ENCODE data around the gene EFNA5.

Gene EFNA5

GRCh38 chr5:107378218-107378899 is 292.4 kb downstream of the EFNA5 start:
- Mint-ChIP-seq H3K9me3 (no peaks in the 10 kb centered on the region), H3K27me3 (peaks cover 0 to 5% of the 10 kb centered on the region in 2 donors), H3K4me1 (ENCODE audit: low read depth in 2 of 2) (no peaks in the 10 kb centered on the region), H3K27ac (no peak overlapping the region), H3K4me3 (no peak overlapping the region), H3K36me3 (ENCODE audit: insufficient read depth) (no peaks in the 10 kb centered on the region)
- no peak for ATAC-seq (replicated peaks)
- no peak for DNase-seq

GRCh38 chr5:107377277-107377609 is 293.5 kb downstream of the EFNA5 start:
- H3K27ac Mint-ChIP-seq, result no peak overlapping the region
- H3K36me3 Mint-ChIP-seq (ENCODE audit: insufficient read depth), result no peaks in the 10 kb centered on the region
- DNase-seq (no peak), ATAC-seq (replicated peaks) (no peak)
- H3K4me3 Mint-ChIP-seq, result no peak overlapping the region
- H3K9me3 Mint-ChIP-seq, result no peaks in the 10 kb centered on the region
- H3K4me1 Mint-ChIP-seq (ENCODE audit: low read depth in 2 of 2), result no peaks in the 10 kb centered on the region
- H3K27me3 Mint-ChIP-seq, result peaks cover 0 to 5% of the 10 kb centered on the region in 2 donors

GRCh38 chr5:107376546-107377276 is 294.0 kb downstream of the EFNA5 start:
- no peaks in the 10 kb centered on the region for H3K36me3 Mint-ChIP-seq (ENCODE audit: insufficient read depth)
- DNase-seq, result no peak
- no peak for ATAC-seq (replicated peaks)
- H3K4me1 Mint-ChIP-seq (ENCODE audit: low read depth in 2 of 2), result no peaks in the 10 kb centered on the region
- peaks cover 0 to 5% of the 10 kb centered on the region in 2 donors for H3K27me3 Mint-ChIP-seq
- no peak overlapping the region for H3K4me3 Mint-ChIP-seq
- no peak overlapping the region for H3K27ac Mint-ChIP-seq
- H3K9me3 Mint-ChIP-seq, result no peaks in the 10 kb centered on the region

- H3K4me3 Mint-ChIP-seq, result no peak overlapping the region
- H3K27ac Mint-ChIP-seq, result no peak overlapping the region
Measured at GRCh38 chr5:107373549-107374263, 297.0 kb downstream of the EFNA5 start.

GRCh38 chr5:107372723-107373450 is 297.9 kb downstream of the EFNA5 start:
- H3K4me1 Mint-ChIP-seq (ENCODE audit: low read depth in 2 of 2), result no peaks in the 10 kb centered on the region
- no peak overlapping the region for H3K4me3 Mint-ChIP-seq
- DNase-seq (no peak), ATAC-seq (replicated peaks) (no peak)
- H3K36me3 Mint-ChIP-seq (ENCODE audit: insufficient read depth), result no peaks in the 10 kb centered on the region
- H3K27me3 Mint-ChIP-seq, result peaks cover 0 to 5% of the 10 kb centered on the region in 2 donors
- no peak overlapping the region for H3K27ac Mint-ChIP-seq
- no peaks in the 10 kb centered on the region for H3K9me3 Mint-ChIP-seq

More at GRCh38 chr5:107373549-107374263, 297.0 kb downstream of the EFNA5 start:
- ATAC-seq (replicated peaks) (no peak), DNase-seq (no peak)
- Mint-ChIP-seq H3K27me3 (peaks cover 0 to 5% of the 10 kb centered on the region in 2 donors), H3K9me3 (no peaks in the 10 kb centered on the region), H3K4me1 (ENCODE audit: low read depth in 2 of 2) (no peaks in the 10 kb centered on the region), H3K36me3 (ENCODE audit: insufficient read depth) (no peaks in the 10 kb centered on the region)

GRCh38 chr5:107370396-107370968 is 300.3 kb downstream of the EFNA5 start:
- Mint-ChIP-seq H3K27ac (no peak overlapping the region), H3K27me3 (no peaks in the 10 kb centered on the region), H3K4me3 (no peak overlapping the region), H3K36me3 (ENCODE audit: insufficient read depth) (no peaks in the 10 kb centered on the region), H3K9me3 (no peaks in the 10 kb centered on the region), H3K4me1 (ENCODE audit: low read depth in 2 of 2) (peaks cover 4 to 16% of the 10 kb centered on the region in 2 donors)
- no peak for DNase-seq
- no peak for ATAC-seq (replicated peaks)

- no peak overlapping the region for H3K27ac Mint-ChIP-seq
- no peak overlapping the region for H3K4me3 Mint-ChIP-seq
- ATAC-seq (replicated peaks), result no peak
- H3K27me3 Mint-ChIP-seq, result no peaks in the 10 kb centered on the region
- H3K4me1 Mint-ChIP-seq (ENCODE audit: low read depth in 2 of 2), result peaks cover 11 to 25% of the 10 kb centered on the region in 2 donors
- no peaks in the 10 kb centered on the region for H3K36me3 Mint-ChIP-seq (ENCODE audit: insufficient read depth)
- no peak for DNase-seq
- H3K9me3 Mint-ChIP-seq, result no peaks in the 10 kb centered on the region
Measured at GRCh38 chr5:107369622-107370021, 301.1 kb downstream of the EFNA5 start.

GRCh38 chr5:107368615-107369014 is 302.1 kb downstream of the EFNA5 start:
- no peak overlapping the region for H3K4me3 Mint-ChIP-seq
- no peak overlapping the region for H3K27ac Mint-ChIP-seq
- H3K9me3 Mint-ChIP-seq, result no peaks in the 10 kb centered on the region
- H3K27me3 Mint-ChIP-seq, result no peaks in the 10 kb centered on the region
- ATAC-seq (replicated peaks) (no peak), DNase-seq (no peak)
- peaks cover 12 to 26% of the 10 kb centered on the region in 2 donors for H3K4me1 Mint-ChIP-seq (ENCODE audit: low read depth in 2 of 2)
- no peaks in the 10 kb centered on the region for H3K36me3 Mint-ChIP-seq (ENCODE audit: insufficient read depth)

GRCh38 chr5:107367939-107368338 is 302.8 kb downstream of the EFNA5 start:
- peaks cover 12 to 26% of the 10 kb centered on the region in 2 donors for H3K4me1 Mint-ChIP-seq (ENCODE audit: low read depth in 2 of 2)
- H3K27me3 Mint-ChIP-seq, result no peaks in the 10 kb centered on the region
- H3K9me3 Mint-ChIP-seq, result no peaks in the 10 kb centered on the region
- H3K4me3 Mint-ChIP-seq, result no peak overlapping the region
- DNase-seq (no peak), ATAC-seq (replicated peaks) (no peak)
- no peak overlapping the region for H3K27ac Mint-ChIP-seq
- no peaks in the 10 kb centered on the region for H3K36me3 Mint-ChIP-seq (ENCODE audit: insufficient read depth)

GRCh38 chr5:107367480-107367879 is 303.3 kb downstream of the EFNA5 start:
- H3K4me3 Mint-ChIP-seq, result no peak overlapping the region
- no peaks in the 10 kb centered on the region for H3K27me3 Mint-ChIP-seq
- H3K4me1 Mint-ChIP-seq (ENCODE audit: low read depth in 2 of 2), result peaks cover 12 to 26% of the 10 kb centered on the region in 2 donors
- H3K36me3 Mint-ChIP-seq (ENCODE audit: insufficient read depth), result no peaks in the 10 kb centered on the region
- DNase-seq (no peak), ATAC-seq (replicated peaks) (no peak)
- H3K27ac Mint-ChIP-seq, result no peak overlapping the region
- no peaks in the 10 kb centered on the region for H3K9me3 Mint-ChIP-seq

GRCh38 chr5:107365320-107366109 is 305.2 kb downstream of the EFNA5 start:
- peak in 1 of 3 experiments; percentile 11 for DNase-seq
- Mint-ChIP-seq H3K27me3 (no peaks in the 10 kb centered on the region), H3K9me3 (no peaks in the 10 kb centered on the region), H3K36me3 (ENCODE audit: insufficient read depth) (no peaks in the 10 kb centered on the region), H3K27ac (peak overlapping the region; percentile 30 to 77), H3K4me1 (ENCODE audit: low read depth in 2 of 2) (peaks cover 12 to 26% of the 10 kb centered on the region in 2 donors), H3K4me3 (peak overlapping the region; percentile 47 to 59)
- ATAC-seq (replicated peaks), result peak; percentile 73

GRCh38 chr5:107364443-107365319 is 306.1 kb downstream of the EFNA5 start:
- Mint-ChIP-seq H3K4me3 (peak overlapping the region in 1 of 2 donors; percentile 59), H3K4me1 (ENCODE audit: low read depth in 2 of 2) (peaks cover 12 to 28% of the 10 kb centered on the region in 2 donors), H3K36me3 (ENCODE audit: insufficient read depth) (no peaks in the 10 kb centered on the region), H3K27me3 (no peaks in the 10 kb centered on the region), H3K9me3 (no peaks in the 10 kb centered on the region), H3K27ac (peak overlapping the region; percentile 30 to 77)
- DNase-seq (no peak), ATAC-seq (replicated peaks) (no peak)
